Measurements from ENCODE around the gene KCTD1. TPM values are rescaled to one million over a fixed set of nuclear protein-coding genes. Genes with fewer than 3 reads are reported as not detected.

Gene KCTD1
- polyA plus RNA-seq, 4 donors: 1.8 to 5.8 (median 3.2) TPM

- H3K4me3 ChIP-seq (ENCODE audit: low read depth in 1 of 3, low read length in 3 of 3): no peak overlapping the region
- no peak for FAIRE-seq
- DNase-seq: no peak
- peaks cover 0 to 15% (median 0%) of the 10 kb centered on the region in 3 donors for H3K36me3 ChIP-seq (ENCODE audit: control insufficient read depth in 3 of 3, insufficient read depth in 2 of 3, low read depth in 1 of 3, low read length in 3 of 3)
- no peak overlapping the region for H3K27ac ChIP-seq (ENCODE audit: low read depth in 1 of 3, low read length in 2 of 3)
- H3K27me3 ChIP-seq (ENCODE audit: control insufficient read depth in 3 of 3, insufficient read depth in 3 of 3, low read length in 3 of 3): no peaks in the 10 kb centered on the region
- no peaks in the 10 kb centered on the region for H3K9me3 ChIP-seq (ENCODE audit: control insufficient read depth in 2 of 2, insufficient read depth in 1 of 2, low read depth in 1 of 2, low read length in 1 of 2)
- 95 to 100% (median 97%) methylated on average over 4 of the region's 4 CpGs for WGBS, 3 donors
- no peaks in the 10 kb centered on the region for H3K4me1 ChIP-seq (ENCODE audit: control insufficient read depth in 3 of 3, insufficient read depth in 2 of 3, low read depth in 1 of 3, low read length in 2 of 3)
Measured at GRCh38 chr18:26457195-26457594, 91.2 kb downstream of the KCTD1 start.

- H3K4me1 ChIP-seq (ENCODE audit: control insufficient read depth in 3 of 3, insufficient read depth in 2 of 3, low read depth in 1 of 3, low read length in 2 of 3): no peaks in the 10 kb centered on the region
- FAIRE-seq (no peak), DNase-seq (no peak)
- WGBS, 3 donors: 78 to 87% (median 82%) methylated on average over 3 of the region's 3 CpGs
- H3K9me3 ChIP-seq (ENCODE audit: control insufficient read depth in 2 of 2, insufficient read depth in 1 of 2, low read depth in 1 of 2, low read length in 1 of 2): no peaks in the 10 kb centered on the region
- no peaks in the 10 kb centered on the region for H3K27me3 ChIP-seq (ENCODE audit: control insufficient read depth in 3 of 3, insufficient read depth in 3 of 3, low read length in 3 of 3)
- H3K4me3 ChIP-seq (ENCODE audit: low read depth in 1 of 3, low read length in 3 of 3): no peak overlapping the region
- peaks cover 0 to 15% (median 0%) of the 10 kb centered on the region in 3 donors for H3K36me3 ChIP-seq (ENCODE audit: control insufficient read depth in 3 of 3, insufficient read depth in 2 of 3, low read depth in 1 of 3, low read length in 3 of 3)
- H3K27ac ChIP-seq (ENCODE audit: low read depth in 1 of 3, low read length in 2 of 3): no peak overlapping the region
Measured at GRCh38 chr18:26456070-26456491, 92.3 kb downstream of the KCTD1 start.

GRCh38 chr18:26455639-26456038 is 92.7 kb downstream of the KCTD1 start:
- Histone ChIP-seq H3K4me3 (ENCODE audit: low read depth in 1 of 3, low read length in 3 of 3) (no peak overlapping the region), H3K9me3 (ENCODE audit: control insufficient read depth in 2 of 2, insufficient read depth in 1 of 2, low read depth in 1 of 2, low read length in 1 of 2) (no peaks in the 10 kb centered on the region), H3K27me3 (ENCODE audit: control insufficient read depth in 3 of 3, insufficient read depth in 3 of 3, low read length in 3 of 3) (no peaks in the 10 kb centered on the region), H3K36me3 (ENCODE audit: control insufficient read depth in 3 of 3, insufficient read depth in 2 of 3, low read depth in 1 of 3, low read length in 3 of 3) (peaks cover 0 to 15% (median 0%) of the 10 kb centered on the region in 3 donors), H3K27ac (ENCODE audit: low read depth in 1 of 3, low read length in 2 of 3) (no peak overlapping the region), H3K4me1 (ENCODE audit: control insufficient read depth in 3 of 3, insufficient read depth in 2 of 3, low read depth in 1 of 3, low read length in 2 of 3) (no peaks in the 10 kb centered on the region)
- FAIRE-seq: no peak
- WGBS, 3 donors: 95 to 98% (median 98%) methylated on average over 15 of the region's 15 CpGs
- no peak for DNase-seq

- Histone ChIP-seq H3K27ac (ENCODE audit: low read depth in 1 of 3, low read length in 2 of 3) (no peak overlapping the region), H3K9me3 (ENCODE audit: control insufficient read depth in 2 of 2, insufficient read depth in 1 of 2, low read depth in 1 of 2, low read length in 1 of 2) (no peaks in the 10 kb centered on the region), H3K27me3 (ENCODE audit: control insufficient read depth in 3 of 3, insufficient read depth in 3 of 3, low read length in 3 of 3) (no peaks in the 10 kb centered on the region), H3K36me3 (ENCODE audit: control insufficient read depth in 3 of 3, insufficient read depth in 2 of 3, low read depth in 1 of 3, low read length in 3 of 3) (peaks cover 0 to 15% (median 0%) of the 10 kb centered on the region in 3 donors), H3K4me3 (ENCODE audit: low read depth in 1 of 3, low read length in 3 of 3) (no peak overlapping the region), H3K4me1 (ENCODE audit: control insufficient read depth in 3 of 3, insufficient read depth in 2 of 3, low read depth in 1 of 3, low read length in 2 of 3) (no peaks in the 10 kb centered on the region)
- 93 to 95% (median 95%) methylated on average over 6 of the region's 6 CpGs for WGBS, 3 donors
- DNase-seq: no peak
- FAIRE-seq: no peak
Measured at GRCh38 chr18:26454616-26455015, 93.7 kb downstream of the KCTD1 start.

- 76 to 97% (median 91%) methylated on average over 3 of the region's 3 CpGs for WGBS, 3 donors
- H3K4me3 ChIP-seq (ENCODE audit: low read depth in 1 of 3, low read length in 3 of 3): no peak overlapping the region
- no peak for FAIRE-seq
Measured at GRCh38 chr18:26454192-26454591, 94.2 kb downstream of the KCTD1 start.

DNA sequence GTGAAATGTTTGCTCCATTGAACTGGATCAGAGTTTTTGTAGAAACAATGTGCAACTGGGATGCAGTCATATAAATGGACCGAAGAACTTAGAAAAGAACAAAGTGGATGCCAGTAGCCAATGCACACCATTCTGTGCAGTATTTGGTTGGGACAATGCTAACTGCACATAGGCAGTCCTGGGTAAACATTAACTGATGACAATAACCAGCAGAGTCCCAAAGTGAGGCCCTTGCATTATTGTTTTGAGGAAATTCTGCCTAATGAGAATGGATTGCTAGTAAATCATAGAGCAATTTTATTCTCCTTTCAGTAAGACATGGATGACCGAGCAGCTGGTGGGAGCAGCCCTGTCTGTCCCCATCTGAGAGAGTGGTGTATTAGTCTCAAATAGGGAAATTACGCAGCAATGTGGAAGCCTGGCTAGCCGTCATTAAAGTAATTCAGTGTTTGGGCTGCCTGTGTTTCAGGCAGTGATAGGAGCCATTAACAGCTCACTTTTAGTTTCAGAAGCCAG is 94.9 kb downstream of the KCTD1 start:
- no peak overlapping the region for H3K27ac ChIP-seq (ENCODE audit: low read depth in 1 of 3, low read length in 2 of 3)
- no peak for FAIRE-seq
- 81 to 88% (median 88%) methylated on average over 4 of the region's 4 CpGs for WGBS, 3 donors

More at GRCh38 chr18:26454192-26454591, 94.2 kb downstream of the KCTD1 start:
- DNase-seq: no peak
- no peak overlapping the region for H3K27ac ChIP-seq (ENCODE audit: low read depth in 1 of 3, low read length in 2 of 3)
- no peaks in the 10 kb centered on the region for H3K4me1 ChIP-seq (ENCODE audit: control insufficient read depth in 3 of 3, insufficient read depth in 2 of 3, low read depth in 1 of 3, low read length in 2 of 3)
- H3K9me3 ChIP-seq (ENCODE audit: control insufficient read depth in 2 of 2, insufficient read depth in 1 of 2, low read depth in 1 of 2, low read length in 1 of 2): no peaks in the 10 kb centered on the region
- H3K36me3 ChIP-seq (ENCODE audit: control insufficient read depth in 3 of 3, insufficient read depth in 2 of 3, low read depth in 1 of 3, low read length in 3 of 3): peaks cover 0 to 11% (median 0%) of the 10 kb centered on the region in 3 donors
- H3K27me3 ChIP-seq (ENCODE audit: control insufficient read depth in 3 of 3, insufficient read depth in 3 of 3, low read length in 3 of 3): no peaks in the 10 kb centered on the region

DNA sequence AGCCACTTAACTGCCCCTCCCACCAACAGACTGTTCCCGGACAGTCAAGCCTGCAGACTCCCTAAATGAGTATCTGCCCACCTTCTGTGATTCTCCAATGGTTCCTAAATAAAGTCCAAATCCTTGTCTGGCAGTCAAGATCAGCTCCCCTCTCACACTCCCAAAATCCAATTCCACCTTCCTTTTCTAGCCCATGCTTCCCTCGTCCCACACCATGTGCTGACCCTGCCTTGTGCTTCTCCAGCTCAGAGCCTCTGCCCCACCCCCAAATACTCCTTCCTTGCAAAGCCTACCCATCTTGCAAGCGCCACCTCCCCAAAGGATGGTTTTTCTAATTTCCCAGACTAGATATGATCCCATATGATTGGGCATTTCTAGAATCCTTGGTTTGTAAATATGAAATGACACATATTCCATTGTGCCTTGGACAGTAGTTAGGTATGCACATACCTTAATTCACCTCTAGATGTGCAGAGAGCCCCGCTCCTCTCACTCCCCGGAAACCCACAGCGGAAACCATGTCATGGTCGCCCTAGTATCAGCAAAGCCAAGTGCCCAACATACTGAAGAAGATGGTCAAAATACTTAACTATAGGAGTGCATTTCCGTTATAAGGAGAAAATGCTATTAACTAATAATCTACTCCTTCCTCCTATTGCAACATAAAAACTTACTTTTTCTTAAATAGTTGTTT is 97.2 kb downstream of the KCTD1 start:
- Histone ChIP-seq H3K9me3 (ENCODE audit: control insufficient read depth in 2 of 2, insufficient read depth in 1 of 2, low read depth in 1 of 2, low read length in 1 of 2) (no peaks in the 10 kb centered on the region), H3K4me3 (ENCODE audit: low read depth in 1 of 3, low read length in 3 of 3) (no peak overlapping the region), H3K36me3 (ENCODE audit: control insufficient read depth in 3 of 3, insufficient read depth in 2 of 3, low read depth in 1 of 3, low read length in 3 of 3) (peaks cover 0 to 6% (median 0%) of the 10 kb centered on the region in 3 donors), H3K27ac (ENCODE audit: low read depth in 1 of 3, low read length in 2 of 3) (no peak overlapping the region), H3K27me3 (ENCODE audit: control insufficient read depth in 3 of 3, insufficient read depth in 3 of 3, low read length in 3 of 3) (peaks cover 0 to 2% (median 0%) of the 10 kb centered on the region in 3 donors), H3K4me1 (ENCODE audit: control insufficient read depth in 3 of 3, insufficient read depth in 2 of 3, low read depth in 1 of 3, low read length in 2 of 3) (no peaks in the 10 kb centered on the region)
- no peak for DNase-seq
- FAIRE-seq: no peak
- 89 to 91% (median 90%) methylated on average over 8 of the region's 8 CpGs for WGBS, 3 donors

More for the DNA sequence above, 94.9 kb downstream of the KCTD1 start:
- Histone ChIP-seq H3K4me3 (ENCODE audit: low read depth in 1 of 3, low read length in 3 of 3) (no peak overlapping the region), H3K4me1 (ENCODE audit: control insufficient read depth in 3 of 3, insufficient read depth in 2 of 3, low read depth in 1 of 3, low read length in 2 of 3) (no peaks in the 10 kb centered on the region), H3K9me3 (ENCODE audit: control insufficient read depth in 2 of 2, insufficient read depth in 1 of 2, low read depth in 1 of 2, low read length in 1 of 2) (no peaks in the 10 kb centered on the region), H3K27me3 (ENCODE audit: control insufficient read depth in 3 of 3, insufficient read depth in 3 of 3, low read length in 3 of 3) (no peaks in the 10 kb centered on the region), H3K36me3 (ENCODE audit: control insufficient read depth in 3 of 3, insufficient read depth in 2 of 3, low read depth in 1 of 3, low read length in 3 of 3) (peaks cover 0 to 8% (median 0%) of the 10 kb centered on the region in 3 donors)
- no peak for DNase-seq

DNA sequence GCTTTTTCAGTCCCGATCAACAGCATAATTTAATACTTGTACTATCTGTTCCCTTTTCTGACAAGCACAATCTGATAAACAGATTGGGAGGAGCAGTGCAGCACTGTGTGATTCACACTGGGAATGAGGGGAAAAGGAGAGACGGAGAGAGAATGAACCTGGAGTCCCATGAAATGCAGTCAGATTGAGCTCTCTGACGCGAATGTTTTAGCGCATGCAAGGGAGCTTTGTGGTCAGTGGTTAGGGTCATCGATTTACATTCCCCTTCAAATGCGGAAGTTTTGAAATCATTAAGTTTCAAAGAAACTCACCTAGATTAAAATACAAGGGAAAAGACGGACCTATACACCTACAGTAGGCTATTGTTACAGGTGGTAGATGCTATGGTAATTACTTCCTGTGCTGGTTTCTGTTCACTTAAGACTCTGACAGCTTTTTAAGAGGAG is 99.6 kb downstream of the KCTD1 start:
- H3K4me1 ChIP-seq (ENCODE audit: control insufficient read depth in 3 of 3, insufficient read depth in 2 of 3, low read depth in 1 of 3, low read length in 2 of 3): no peaks in the 10 kb centered on the region
- DNase-seq (no peak), FAIRE-seq (no peak)
- WGBS, 3 donors: 84 to 85% (median 84%) methylated on average over 8 of the region's 8 CpGs
- peaks cover 0 to 2% (median 0%) of the 10 kb centered on the region in 3 donors for H3K27me3 ChIP-seq (ENCODE audit: control insufficient read depth in 3 of 3, insufficient read depth in 3 of 3, low read length in 3 of 3)
- H3K27ac ChIP-seq (ENCODE audit: low read depth in 1 of 3, low read length in 2 of 3): no peak overlapping the region
- no peak overlapping the region for H3K4me3 ChIP-seq (ENCODE audit: low read depth in 1 of 3, low read length in 3 of 3)
- peaks cover 0 to 1% of the 10 kb centered on the region in 2 donors for H3K9me3 ChIP-seq (ENCODE audit: control insufficient read depth in 2 of 2, insufficient read depth in 1 of 2, low read depth in 1 of 2, low read length in 1 of 2)
- no peaks in the 10 kb centered on the region for H3K36me3 ChIP-seq (ENCODE audit: control insufficient read depth in 3 of 3, insufficient read depth in 2 of 3, low read depth in 1 of 3, low read length in 3 of 3)
